SK-N-MC (cell line): Measurements from ENCODE around the gene ELF5.

ENCODE experiments used
- EZH2 ChIP-seq: fragments of 200-600 bp; sonication (generic); IDR thresholded peaks from one replicate; pipeline ENCODE4 v1.6.1; 2017; ENCODE audit warnings: antibody characterized with exemption
- FOXP2 ChIP-seq: optimal IDR thresholded peaks from 2 replicates; pipeline ENCODE3; 2011; ENCODE audit warnings: mild to moderate bottlenecking, moderate library complexity; ENCODE audit not compliant: insufficient read depth; ENCODE audit errors: extremely low read length, control extremely low read depth
- POLR2AphosphoS5 ChIP-seq: IDR thresholded peaks from 2 replicates; pipeline ENCODE4 v1.6.1; 2012; ENCODE audit warnings: mild to moderate bottlenecking, low read depth, low read length, borderline replicate concordance

GRCh38 chr11:34529643-34530042, 16.0 kb upstream of the ELF5 start:
- TF ChIP-seq POLR2AphosphoS5 (no peak), EZH2 (no peak), FOXP2 (no peak)
